HG03103 (cell line): ENCODE data around the gene SERPINB8.
A peak's percentile ranks its signal among the peaks of the same experiment; 100 is the strongest.

Experiments used
- ATAC-seq: cut with Tn5 transposase; IDR thresholded peaks from one replicate; pipeline ENCODE4 v1.9.1; 2021; ENCODE audit warnings: low read depth; ENCODE audit not compliant: unreplicated experiment

SERPINB8 gene

DNA sequence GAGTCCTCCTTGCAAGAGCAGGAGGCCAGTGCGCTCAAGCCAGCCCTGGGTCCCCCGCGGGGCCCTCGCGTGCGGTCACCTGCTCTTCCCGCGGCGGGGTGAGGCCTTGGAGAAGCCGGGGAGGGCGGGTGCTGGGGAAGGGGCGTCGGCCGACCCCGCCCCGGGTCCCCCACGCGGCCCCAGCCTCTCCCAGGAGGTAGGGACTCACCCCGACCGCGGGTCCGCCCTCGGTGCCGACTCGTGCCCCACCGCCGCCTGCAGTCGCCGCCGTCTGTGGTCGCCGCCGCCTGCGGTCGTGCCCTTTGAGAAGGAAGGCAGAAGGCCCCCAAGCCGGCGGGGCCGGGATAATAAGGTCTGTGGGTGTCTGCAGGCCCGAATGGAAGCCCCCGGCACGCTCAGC lies 32.7 kb downstream of the SERPINB8 start:
- ATAC-seq: no peak

DNA sequence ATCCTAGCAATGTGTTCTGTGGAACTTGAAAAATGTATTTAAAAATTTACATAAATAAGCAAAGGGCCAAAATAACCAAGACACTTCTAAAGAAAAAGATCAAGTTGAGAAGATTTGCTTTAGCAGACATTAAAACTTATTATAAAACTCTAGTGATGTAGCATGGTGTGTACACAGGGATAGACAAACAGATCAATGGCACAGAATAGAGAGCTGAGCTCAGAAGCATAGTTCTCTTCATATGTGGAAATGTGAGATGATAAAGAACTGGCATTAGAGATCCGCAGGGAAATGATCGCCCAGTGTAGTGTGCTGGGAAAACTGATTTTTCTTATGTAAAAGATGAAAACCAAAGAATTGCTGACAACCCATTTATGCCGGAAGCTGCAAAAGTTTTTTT lies 39.4 kb downstream of the SERPINB8 start:
- ATAC-seq: no peak

DNA sequence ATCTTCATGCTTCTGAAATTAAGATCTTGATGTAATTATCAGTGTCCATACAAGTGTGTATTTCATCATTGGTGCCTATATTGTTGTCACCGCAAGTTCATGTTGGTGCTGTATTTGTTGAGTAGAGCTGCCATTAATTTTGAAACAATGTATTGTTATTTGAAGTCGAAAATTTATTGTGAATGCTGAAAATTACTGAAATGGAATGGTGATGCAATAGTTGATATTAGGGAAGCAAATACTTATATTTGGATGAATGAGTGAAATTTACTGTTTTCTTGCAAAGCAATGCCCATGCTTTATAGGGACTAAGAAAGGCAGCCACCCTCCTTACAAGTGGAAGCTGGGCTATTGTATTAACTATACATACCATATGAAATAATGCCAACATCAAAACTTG lies 41.6 kb downstream of the SERPINB8 start:
- ATAC-seq: no peak

DNA sequence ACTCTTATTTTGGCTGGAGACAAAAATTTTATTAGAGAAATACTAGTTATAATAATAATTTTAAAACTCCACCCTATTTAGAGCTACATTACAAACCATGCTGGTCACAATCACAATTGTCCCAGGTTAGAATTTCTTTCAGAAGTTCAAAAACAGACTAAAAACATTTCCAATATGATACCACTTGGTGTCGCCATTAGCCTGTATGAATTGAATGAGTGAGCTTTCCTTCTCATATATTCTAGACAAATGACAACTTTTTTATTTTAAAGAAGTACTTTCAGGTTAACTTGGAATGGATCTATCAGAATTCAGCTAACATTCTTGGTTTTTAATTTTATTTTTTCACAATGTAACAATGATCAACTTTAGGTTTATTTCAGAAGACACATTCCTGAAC lies 48.0 kb downstream of the SERPINB8 start:
- ATAC-seq: no peak

DNA sequence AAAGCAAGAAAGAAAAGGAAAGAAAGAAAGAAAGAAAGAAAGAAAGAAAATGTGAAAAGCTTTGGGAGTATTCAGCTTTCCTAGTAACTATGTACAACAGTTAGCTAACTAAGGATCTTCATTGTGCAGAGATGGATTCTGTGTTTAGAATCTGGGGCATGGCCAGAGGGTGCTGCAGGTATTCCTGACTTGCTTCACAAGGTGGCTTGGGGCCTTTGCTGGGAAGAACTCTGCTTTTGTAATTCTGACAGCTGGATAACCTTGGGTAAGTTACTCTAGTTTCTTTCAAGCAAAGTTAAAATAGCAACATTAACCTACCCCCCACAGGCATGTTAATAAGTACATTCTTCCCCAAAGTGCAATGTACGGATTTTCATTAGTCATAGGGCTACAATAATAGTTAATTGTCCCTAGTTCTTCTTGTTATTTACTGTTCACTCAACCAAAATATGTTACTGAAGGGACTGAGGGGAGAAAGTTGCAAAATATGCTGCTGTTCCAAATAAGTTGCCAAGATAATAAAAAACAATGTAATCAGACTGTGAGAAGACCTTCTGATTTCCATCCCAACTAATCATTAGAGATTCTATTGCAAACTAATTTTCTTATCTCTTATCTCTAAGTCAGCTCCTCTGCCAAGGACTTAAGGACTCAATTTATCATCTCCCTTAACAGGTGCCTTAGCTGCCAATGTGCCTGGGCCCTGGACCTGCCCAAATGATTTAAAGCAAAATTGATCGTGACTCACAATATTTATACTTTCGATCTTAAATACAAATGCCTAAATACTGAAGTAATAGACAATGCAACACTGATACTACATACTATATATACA lies 50.3 kb downstream of the SERPINB8 start:
- ATAC-seq: no peak

DNA sequence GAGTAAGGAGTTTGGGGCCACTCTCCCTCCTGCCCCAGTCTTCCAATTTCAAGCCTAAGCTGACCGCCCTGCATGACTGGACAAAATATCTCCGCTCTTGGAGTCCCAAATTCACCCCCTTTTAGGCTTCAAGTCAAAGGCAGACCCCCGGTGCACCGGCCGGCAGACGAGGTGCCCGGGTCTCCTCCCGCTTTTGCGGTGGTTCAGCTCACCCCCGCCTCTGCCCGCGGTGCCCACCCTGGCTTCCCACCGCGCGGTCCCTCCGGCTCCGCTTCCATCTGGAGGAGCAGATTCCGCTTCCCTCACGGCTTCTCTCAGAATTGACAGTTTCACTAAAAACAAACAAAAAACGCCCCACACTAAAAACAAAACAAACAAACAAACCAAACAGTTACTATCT lies 56.5 kb downstream of the SERPINB8 start:
- no peak for ATAC-seq

DNA sequence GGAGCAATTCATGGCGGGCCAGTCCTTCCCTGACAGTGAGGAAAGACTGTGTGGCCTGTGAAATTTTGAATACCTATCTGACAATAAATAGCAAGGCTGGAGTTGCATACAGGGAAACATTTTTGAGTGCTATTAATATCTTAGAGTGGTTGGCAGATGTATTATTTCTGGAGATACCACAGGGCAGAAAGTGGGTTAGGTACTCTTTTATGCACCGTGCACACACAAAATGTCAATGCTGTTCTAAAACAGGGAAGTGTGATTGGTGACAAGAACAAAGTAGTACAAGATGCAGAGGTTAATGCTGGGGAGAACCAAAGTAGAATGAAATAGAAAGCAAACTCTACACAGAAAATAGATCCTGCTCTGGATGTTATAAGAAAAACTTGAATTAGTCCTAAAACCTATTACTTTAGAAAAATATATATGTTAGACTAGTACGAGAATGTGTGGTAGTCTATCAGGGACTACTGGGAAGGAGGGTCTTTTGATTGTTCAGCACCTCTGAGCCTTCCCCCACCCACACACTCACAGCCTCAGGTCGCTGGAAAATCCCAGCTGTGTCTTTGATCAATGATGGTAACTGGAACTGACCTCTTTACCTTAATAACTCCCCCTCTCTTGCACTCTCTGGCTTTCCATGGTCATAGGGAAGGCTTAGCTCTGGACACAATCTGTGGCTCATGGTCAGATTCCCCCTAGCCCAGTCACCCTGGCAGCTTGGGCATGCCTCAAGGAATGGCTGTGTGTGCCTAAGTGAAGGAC lies 58.2 kb downstream of the SERPINB8 start:
- ATAC-seq: peak; percentile 79

DNA sequence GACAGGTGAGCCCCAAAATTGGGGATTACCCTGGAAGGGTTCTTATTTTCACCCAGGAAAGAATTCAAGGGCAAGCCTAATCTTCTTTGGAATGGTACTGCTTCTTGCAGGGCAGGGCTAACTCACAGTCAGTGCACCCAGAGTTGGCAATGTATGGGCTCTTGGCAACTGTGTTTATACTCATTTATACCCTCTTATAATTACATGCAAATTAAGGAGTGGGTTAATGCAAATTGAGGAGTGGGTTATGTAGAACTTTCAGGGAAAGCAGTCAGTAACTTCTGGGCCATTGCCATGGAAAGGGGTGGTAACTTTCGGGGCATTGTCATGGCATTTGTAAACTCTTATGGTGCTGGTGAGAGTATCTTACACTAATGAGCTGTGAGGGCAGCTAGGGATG lies 59.2 kb downstream of the SERPINB8 start:
- no peak for ATAC-seq

DNA sequence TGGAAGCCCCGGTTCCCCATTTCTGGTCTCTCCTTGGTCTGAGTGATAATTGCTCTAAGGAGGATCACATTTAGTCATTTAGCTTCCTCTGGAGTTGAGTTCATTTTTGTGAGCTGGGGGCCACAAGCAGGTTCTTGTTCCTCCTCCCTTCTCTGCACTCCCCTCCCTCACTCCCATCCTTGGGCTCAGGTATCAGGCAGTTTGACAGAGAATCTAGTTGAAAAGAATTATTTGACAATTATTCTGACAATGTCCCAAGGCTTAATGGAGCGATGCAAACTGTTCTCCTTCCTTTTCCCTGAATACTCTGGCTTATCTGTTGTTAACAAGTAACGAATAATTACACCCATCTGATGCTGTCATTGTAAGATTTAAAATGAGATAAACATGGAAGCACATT lies 61.5 kb downstream of the SERPINB8 start:
- ATAC-seq: no peak

DNA sequence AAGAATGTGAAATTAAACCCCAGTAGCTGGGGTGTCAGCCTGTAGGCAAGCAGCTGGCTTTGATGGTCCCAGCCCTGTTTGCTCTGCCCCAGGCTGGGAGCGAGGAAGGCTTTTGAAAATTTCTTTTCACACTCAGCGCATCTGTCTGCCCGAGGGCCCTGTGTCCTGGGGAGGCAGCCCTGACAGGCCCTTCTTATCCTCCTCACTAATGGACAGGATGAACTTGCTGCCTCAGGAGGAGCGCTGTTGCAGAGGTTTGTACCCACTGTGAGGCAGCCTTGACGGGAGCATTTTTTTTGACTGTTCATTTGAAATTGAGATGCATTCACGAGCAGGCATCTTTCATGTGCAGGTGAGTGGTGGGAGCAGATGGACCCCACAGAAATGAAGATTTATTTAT lies 62.4 kb downstream of the SERPINB8 start:
- no peak for ATAC-seq

DNA sequence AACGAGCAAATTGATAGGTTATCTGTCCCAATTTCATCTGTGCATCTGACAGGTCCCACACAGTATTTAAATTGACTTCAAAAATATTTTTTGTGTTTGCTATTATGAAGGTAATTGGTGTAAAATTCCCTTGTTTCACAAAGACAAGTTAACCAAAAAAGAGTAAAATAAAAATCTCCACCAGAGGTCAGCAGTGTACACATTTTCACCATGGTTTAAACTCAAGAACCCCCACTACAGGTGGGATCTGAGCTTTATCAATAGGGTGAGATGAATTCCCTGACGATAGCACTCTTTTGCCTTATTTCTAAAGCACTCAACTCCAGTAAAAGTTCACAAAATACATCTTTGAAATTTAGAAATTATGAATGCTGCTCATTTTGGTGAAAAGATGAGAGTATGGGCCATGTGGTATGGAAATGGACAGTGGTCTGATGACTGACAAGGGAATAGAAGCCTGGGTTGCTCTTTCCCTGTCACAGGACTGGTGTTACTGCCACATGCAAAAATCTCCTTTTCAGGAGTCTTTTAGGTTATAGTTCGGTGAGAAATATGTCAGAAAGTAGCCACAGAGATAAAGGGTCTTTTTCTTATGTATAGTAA lies 68.0 kb downstream of the SERPINB8 start:
- peak; percentile 67 for ATAC-seq
